GM18526 (cell line): ENCODE results near the gene LOXHD1.

Experiments used
- POLR2A ChIP-seq: IDR thresholded peaks from 3 replicates; pipeline ENCODE4 v1.6.1; 2011; ENCODE audit not compliant: insufficient read length; ENCODE audit errors: extremely low read depth

LOXHD1 gene

DNA sequence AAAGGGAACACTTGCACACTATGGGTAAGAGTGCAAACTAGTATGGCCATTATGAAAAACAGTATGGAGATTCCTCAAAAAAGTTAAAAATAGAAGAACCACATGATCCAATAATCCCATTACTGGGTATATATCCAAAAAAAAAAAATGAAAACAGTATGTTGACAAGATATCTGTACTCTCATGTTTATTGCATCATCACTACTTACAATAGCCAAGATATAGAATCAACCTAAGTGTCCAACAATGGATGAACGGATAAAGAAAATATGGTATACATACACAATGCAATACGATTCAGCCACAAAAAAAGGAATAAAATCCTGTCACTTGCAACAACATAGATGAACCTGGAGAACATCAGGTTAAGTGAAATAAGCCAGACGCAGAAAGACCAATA, 73.3 kb downstream of the LOXHD1 start:
- TF ChIP-seq POLR2A, result no peak

DNA sequence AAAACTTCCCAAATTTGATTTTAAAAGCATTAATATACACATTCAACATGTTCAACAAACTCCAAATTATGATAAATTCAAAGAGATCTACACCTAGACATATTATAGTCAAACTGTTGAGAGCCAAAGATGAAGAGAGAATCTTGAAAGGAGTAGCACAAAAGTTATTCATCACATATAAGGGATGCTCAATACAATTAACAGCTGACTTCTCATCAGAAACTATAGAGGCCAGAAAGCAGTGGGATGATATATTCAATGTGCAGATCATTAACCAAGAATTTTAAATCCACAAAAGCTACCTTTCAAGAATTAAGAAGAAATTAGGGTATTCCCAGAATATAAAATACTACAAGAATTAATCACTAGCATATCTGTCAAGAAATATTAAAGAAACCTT, 75.4 kb downstream of the LOXHD1 start:
- no peak for TF ChIP-seq POLR2A

DNA sequence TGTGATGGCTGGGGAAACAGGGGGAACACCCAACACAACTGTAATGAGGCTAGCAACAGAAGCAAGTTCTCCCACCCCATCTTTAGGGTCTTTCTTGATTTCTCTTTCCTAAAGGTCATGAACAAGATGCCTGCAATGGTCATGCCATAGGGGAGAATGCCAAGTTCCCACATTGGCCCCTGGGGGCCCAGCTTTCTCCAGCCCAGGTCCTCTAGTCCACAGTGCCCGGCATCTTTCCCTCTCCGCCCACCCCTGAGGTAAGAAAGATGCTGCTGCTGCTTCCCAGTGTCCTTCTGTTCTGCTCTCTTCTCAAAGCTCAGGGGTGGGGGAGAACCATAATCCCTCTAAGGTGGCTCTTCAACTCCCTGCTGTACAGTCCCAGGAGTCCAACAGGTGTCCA, 78.0 kb downstream of the LOXHD1 start:
- no peak for TF ChIP-seq POLR2A

DNA sequence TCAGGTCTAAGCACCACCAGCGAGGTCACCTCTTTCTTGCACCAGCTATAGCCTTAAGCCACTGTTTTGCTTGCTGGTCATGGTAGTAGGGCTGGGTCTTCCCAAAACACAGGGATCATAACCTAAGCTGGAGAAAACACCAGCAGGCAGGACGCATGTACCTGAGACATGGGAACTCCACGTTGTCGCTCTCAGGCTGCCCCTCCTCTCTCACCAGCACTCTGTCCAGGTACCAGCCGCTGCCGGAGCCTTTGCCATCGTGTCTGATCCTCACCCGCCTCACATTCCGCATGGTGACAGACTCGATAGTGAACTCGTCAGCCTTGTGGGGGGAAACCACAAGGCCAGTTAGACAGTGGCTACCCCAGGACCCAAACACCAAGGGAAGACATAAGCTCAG, 79.5 kb downstream of the LOXHD1 start:
- TF ChIP-seq POLR2A, result no peak

DNA sequence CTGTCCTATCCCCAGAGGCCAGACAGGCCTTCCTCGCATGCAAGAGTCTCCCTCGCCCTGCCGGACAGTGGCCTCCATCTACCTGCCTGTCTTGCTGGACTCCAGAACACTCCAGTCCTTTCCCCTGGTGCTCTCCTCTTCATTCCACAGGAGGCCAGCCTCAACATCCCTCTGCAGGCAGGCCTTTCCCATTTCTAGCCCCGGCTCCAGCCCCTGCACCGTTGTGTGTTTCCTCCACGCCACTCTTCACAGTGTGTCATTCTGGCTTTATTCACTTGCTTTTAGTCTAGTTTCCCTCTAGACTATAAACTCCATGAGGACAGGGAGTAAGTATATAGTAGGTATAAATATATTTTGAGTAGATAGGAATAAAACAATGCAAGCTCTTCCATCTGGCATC, 81.2 kb downstream of the LOXHD1 start:
- TF ChIP-seq POLR2A, result no peak

DNA sequence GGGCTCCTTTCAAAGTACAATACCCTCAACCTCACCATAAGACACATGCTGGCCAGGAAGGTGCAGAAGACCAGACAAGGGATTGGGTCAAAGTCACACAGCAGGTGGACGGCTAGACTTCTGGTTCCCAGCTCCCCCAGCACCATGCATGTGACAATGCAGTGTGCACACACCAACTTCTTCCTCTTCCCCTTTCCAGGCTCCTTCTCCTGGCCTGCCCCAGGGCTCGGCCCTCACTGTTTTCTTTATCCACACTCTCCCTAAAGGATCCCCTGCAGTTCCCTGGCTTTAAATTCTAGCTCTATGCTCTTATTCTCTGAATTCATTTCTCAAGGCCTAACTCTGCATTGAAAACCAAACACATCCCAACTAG, 82.3 kb downstream of the LOXHD1 start:
- no peak for TF ChIP-seq POLR2A

DNA sequence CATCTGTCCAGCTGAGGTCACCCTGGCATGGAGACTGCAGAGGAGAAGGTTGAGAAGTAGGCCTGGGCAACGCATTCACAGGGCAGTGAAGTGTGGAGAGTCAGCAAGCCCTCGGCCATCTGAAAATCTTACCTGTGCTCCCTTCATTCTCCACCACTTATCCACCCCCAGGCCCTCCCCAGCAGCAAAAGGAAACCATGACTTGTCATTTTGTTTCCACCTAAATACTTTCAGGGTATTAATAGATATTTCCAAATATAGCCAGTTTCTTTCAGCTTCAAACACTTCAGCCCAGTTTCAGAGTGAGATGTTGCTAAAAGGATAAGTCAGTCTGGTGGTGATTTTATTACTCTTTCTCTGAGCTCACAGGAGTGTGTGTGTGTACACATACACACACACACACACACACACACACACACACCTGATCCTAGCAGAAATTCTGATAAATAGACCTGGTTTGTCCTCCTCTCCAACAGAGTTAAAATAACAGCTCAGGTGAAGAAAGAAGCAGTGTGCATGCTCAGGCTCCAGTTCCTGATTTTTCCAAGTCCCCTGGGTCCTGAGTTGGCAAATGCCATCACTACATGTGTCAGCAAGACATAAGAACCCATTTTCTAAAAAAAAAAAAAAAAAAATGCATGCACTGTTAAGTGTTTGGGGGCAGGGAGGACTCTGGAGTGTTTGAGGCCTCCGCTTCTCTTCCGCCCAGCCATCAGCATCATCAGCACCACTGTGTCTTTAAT, 82.8 kb downstream of the LOXHD1 start:
- no peak for TF ChIP-seq POLR2A

DNA sequence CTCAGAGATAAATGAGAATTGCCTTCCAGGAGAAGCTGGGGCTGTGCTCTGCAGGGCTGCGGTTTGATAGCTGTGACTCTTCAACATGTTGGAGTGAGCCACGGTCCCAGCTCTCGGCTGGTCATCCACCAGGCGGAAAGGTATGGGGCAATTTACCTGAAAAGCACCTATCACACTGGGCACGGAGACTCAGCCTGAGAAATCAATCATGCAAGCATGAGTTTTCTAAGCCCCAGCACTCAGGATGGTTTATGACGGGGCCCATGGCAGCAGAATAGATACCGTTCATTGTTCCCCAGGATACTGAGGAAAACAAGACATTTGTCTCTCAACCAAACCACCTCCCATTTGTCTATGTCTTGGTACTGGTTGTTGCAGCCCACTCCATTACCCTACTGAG, 83.9 kb downstream of the LOXHD1 start:
- no peak for TF ChIP-seq POLR2A

DNA sequence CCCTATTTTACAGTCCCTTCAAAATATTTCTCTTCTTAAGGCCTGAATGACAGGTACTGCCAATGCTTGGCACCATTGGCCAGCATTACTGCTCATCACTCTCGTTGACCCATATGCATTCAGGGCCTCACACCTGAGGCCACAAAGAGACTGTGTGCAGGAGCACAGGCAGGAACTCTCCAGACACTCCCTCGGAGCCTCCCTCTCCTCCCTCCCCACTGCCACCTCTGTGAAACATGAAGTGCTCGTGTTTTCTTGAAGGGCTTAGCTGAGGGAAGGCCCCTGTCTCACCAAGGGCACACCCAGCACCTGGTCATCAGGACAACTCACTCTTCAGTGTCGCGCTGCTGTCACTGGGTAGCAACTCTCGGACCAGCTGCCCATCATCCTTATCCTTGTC, 85.3 kb downstream of the LOXHD1 start:
- no peak for TF ChIP-seq POLR2A

DNA sequence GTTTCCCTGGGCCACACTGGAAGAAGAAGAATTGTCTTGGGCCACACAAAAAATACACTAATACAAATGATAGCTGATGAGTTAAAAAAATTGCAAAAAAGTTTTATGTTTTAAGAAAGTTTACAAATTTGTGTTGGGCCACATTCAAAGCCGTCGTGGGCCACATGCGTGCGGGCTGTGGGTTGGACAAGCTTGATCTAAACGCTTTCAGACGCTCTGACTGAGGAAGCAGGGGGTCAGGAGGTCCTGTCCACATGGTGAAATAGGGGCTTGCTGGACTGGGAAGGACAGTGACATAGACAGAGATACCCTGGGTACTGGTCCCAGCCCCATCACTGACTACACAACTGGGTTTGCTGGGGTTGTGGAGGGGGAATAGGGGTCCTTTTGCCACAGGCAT, 86.4 kb downstream of the LOXHD1 start:
- no peak for TF ChIP-seq POLR2A

DNA sequence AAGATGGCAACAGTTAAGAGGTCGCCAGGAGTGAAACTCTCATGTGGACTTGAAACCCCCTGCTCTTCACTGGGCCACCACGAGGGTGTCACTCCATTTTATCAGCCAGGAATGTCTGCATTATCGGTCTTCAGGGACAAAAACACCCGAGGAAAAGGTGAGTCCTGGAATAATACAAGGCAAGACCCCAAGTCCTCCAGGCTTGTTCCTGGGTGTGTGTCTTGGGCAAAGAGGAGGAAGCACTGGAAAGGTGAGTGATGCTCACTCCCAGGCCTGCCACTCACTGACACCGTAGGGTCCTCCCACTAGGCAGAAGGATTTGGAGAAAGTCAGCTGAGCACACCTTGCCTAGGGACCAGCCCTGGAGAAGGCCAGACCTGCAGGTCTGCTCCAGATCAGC, 86.9 kb downstream of the LOXHD1 start:
- no peak for TF ChIP-seq POLR2A

DNA sequence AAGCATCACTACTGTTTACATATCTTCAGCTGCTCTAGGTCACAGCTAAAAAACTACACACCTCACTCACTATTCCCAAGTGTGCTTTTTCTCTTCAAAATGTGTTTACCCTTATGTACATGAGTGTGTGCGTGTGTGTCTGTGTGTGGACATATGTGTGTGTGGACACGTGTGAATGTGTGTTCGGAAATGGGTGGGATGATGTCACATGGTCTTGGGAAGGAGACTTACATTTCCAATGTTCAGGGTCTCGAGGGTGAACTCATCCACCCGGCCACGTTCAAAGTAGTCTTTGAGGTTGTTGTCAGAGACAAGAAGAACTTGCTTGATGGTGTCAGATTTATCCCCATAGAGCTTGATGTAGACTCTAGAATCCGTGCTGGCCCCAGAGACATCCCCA, 87.8 kb downstream of the LOXHD1 start:
- no peak for TF ChIP-seq POLR2A

DNA sequence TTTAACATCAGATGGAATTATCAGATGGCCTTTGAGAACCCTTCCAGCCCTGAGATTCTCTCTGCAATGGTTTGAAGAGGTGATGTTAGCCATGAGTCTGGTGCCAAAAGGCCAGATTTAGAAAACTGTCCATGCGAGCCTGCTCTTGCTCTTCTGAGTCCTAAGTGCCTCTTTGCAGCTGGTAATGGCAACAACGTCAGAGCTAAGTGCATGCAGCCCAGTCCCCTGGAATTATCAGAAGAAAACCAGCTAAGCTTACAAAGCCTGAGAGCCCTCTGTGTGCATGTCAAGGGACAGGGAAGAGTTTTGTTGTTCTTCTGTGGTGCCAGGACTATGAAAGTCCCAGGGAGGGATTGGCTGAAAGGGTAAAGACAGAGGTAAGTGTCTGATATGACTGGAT, 89.8 kb downstream of the LOXHD1 start:
- TF ChIP-seq POLR2A, result no peak

DNA sequence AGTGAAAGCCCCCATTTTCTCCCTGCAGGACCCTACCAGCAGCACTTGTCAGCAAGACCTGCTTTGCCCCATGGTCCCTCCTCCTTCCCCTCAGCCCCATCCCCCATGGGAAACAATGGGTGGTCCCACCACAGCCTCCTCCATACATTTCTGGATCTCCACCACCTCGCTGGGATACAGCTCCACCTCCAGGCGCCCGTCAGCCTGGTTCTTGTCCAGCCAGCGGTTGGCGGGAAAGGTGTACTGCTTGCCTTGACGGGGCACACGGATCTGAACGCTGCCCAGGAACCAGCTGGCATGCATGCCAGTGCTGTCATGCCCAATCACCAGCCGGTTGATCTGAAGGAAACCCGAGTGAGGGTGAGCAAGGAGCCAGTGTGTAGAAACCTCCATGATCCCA, 90.9 kb downstream of the LOXHD1 start:
- no peak for TF ChIP-seq POLR2A

DNA sequence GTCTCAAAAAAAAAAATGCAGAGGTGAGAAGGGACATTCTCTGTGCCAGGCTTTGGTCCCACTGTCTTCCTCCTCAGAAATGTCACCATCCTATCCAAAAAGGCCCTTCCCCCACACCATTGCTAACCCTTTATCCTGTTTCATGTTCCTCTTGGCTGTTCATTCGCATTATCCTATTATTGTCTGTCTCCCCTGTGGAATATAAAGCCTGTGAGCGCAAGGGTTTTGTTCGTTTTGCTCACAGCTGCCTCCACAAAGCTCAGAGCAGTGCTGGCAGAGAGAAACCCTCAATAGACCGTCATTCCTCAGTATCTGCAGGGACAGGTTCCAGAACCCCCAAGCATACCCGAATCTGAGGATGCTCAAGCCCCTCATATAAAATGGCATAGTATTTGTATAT, 91.8 kb downstream of the LOXHD1 start:
- no peak for TF ChIP-seq POLR2A

DNA sequence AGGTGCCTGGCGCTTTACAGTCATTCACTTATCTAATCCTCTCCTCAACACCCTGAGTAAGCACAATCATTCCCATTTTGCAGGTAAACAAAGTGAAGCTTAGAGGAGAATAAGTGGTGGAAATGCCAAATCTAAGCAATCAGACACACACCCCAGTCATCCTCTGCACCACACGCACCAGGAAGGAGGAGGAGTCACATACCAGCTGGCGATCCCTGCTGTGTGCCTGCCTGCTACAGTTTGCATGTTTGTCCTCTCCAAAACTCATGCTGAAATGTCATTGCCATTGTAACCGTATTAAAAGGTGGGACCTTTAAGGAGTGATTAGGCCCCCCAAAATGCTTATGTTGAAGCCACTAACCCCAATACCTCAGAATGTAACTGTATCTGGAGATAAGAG, 93.7 kb downstream of the LOXHD1 start:
- no peak for TF ChIP-seq POLR2A

DNA sequence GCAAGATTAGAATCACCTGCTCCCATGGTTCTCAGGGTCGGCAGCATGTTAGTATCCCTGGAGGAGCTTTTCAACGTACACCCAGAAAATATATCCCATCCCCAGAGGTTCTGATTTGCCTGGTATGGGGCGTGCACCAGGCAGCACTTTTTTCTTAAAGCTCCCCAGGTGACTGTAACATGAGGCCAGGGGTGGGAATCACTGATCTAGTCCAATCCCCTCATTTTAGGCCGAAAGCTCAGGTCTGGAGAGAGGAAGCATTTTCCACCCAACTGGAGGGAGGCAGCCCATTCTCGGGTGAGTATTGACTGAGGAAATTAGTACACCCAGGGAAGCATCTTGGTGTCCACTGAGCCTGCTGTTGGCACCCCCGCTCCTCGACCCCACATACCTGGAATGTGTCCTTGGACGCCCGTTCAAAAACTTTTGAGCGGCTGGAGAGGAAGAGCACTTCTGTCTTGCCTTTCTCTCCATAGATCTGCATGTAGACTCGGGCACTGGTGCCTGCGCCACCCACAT, 94.3 kb downstream of the LOXHD1 start:
- TF ChIP-seq POLR2A, result no peak
